Endothelial cell of umbilical vein (primary cell): ENCODE results near the gene DLG3.

Experiments used
- EZH2 ChIP-seq: IDR thresholded peaks from 2 replicates; pipeline ENCODE4 v1.6.1; 2012; ENCODE audit warnings: borderline replicate concordance, low read depth, mild to moderate bottlenecking, moderate library complexity, low read length, inconsistent platforms; ENCODE audit not compliant: severe bottlenecking
- FOS ChIP-seq: IDR thresholded peaks from 2 replicates; pipeline ENCODE4 v1.6.1; 2011; ENCODE audit warnings: mild to moderate bottlenecking, low read length, moderate library complexity, borderline replicate concordance; ENCODE audit not compliant: insufficient read depth
- GATA2 ChIP-seq: IDR thresholded peaks from 2 replicates; pipeline ENCODE4 v1.7.0; 2011; ENCODE audit warnings: low read depth, mild to moderate bottlenecking, moderate library complexity, mixed read lengths, low read length; ENCODE audit not compliant: insufficient read length, insufficient read depth
- JUN ChIP-seq: IDR thresholded peaks from 2 replicates; pipeline ENCODE4 v1.6.1; 2011; ENCODE audit warnings: borderline replicate concordance, low read depth; ENCODE audit not compliant: insufficient read length, insufficient read depth
- MYC ChIP-seq: IDR thresholded peaks from one replicate; pipeline ENCODE4 v1.6.1; 2011; ENCODE audit warnings: mild to moderate bottlenecking, low read depth, low read length
- POLR2A ChIP-seq: IDR thresholded peaks from 2 replicates; pipeline ENCODE4 v1.6.1; 2012; ENCODE audit warnings: low read depth, mild to moderate bottlenecking, control low read depth, low read length
- POLR2AphosphoS5 ChIP-seq: IDR thresholded peaks from 2 replicates; pipeline ENCODE4 v1.6.1; 2012; ENCODE audit warnings: low read depth, mild to moderate bottlenecking, control low read depth, low read length, moderate library complexity; ENCODE audit not compliant: insufficient read depth
- TF ChIP-seq, protein P1 (sequence below), 2 donors: IDR thresholded peaks; 1 replicate in 1 of 2; 2 replicates in 1 of 2; pipeline ENCODE4 v1.5.1; 2011; ENCODE audit warnings: low read length in 2 of 2, mild to moderate bottlenecking in 2 of 2, moderate library complexity in 2 of 2, control low read depth in 1 of 2, inconsistent platforms in 1 of 2, low read depth in 1 of 2; ENCODE audit not compliant: insufficient read depth in 1 of 2; ENCODE audit errors: extremely low read depth in 1 of 2
- TF ChIP-seq, protein P2 (sequence below): IDR thresholded peaks from 2 replicates; pipeline ENCODE4 v1.6.1; 2011; ENCODE audit not compliant: insufficient read depth, insufficient read length

- TF ChIP-seq, protein P1, sequence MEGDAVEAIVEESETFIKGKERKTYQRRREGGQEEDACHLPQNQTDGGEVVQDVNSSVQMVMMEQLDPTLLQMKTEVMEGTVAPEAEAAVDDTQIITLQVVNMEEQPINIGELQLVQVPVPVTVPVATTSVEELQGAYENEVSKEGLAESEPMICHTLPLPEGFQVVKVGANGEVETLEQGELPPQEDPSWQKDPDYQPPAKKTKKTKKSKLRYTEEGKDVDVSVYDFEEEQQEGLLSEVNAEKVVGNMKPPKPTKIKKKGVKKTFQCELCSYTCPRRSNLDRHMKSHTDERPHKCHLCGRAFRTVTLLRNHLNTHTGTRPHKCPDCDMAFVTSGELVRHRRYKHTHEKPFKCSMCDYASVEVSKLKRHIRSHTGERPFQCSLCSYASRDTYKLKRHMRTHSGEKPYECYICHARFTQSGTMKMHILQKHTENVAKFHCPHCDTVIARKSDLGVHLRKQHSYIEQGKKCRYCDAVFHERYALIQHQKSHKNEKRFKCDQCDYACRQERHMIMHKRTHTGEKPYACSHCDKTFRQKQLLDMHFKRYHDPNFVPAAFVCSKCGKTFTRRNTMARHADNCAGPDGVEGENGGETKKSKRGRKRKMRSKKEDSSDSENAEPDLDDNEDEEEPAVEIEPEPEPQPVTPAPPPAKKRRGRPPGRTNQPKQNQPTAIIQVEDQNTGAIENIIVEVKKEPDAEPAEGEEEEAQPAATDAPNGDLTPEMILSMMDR (IDR thresholded peaks at IDR 0.05; ENCODE audit: extremely low read depth in 1 of 2, insufficient read depth in 1 of 2, low read depth in 1 of 2, low read length in 2 of 2): no peak
- TF ChIP-seq POLR2A (no peak), JUN (no peak), GATA2 (no peak), POLR2AphosphoS5 (no peak), FOS (no peak), EZH2 (no peak), MYC (no peak)
- TF ChIP-seq, protein P2, sequence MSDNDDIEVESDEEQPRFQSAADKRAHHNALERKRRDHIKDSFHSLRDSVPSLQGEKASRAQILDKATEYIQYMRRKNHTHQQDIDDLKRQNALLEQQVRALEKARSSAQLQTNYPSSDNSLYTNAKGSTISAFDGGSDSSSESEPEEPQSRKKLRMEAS: no peak
Observed at GRCh38 chrX:70434352-70434866, 10.2 kb upstream of the DLG3 start.
